ENCODE measurements around the gene TUNAR.

The TUNAR gene

GRCh38 chr14:95946867-95947266 lies 70.2 kb downstream of the TUNAR start:
- DNase-seq (ENCODE audit: low read depth), result no peak
- no peak overlapping the region for H3K4me3 ChIP-seq (ENCODE audit: control insufficient read depth, low read depth, low read length)
- TF ChIP-seq CTCF (IDR thresholded peaks at IDR 0.05; ENCODE audit: control insufficient read depth, insufficient read depth, low read depth, low read length, missing control alignments), result no peak

- no peak for TF ChIP-seq CTCF (IDR thresholded peaks at IDR 0.05; ENCODE audit: control insufficient read depth, insufficient read depth, low read depth, low read length, missing control alignments)
- H3K4me3 ChIP-seq (ENCODE audit: control insufficient read depth, low read depth, low read length), result no peak overlapping the region
- DNase-seq (ENCODE audit: low read depth), result no peak
Measured at GRCh38 chr14:95948558-95948981, 71.9 kb downstream of the TUNAR start.

DNA sequence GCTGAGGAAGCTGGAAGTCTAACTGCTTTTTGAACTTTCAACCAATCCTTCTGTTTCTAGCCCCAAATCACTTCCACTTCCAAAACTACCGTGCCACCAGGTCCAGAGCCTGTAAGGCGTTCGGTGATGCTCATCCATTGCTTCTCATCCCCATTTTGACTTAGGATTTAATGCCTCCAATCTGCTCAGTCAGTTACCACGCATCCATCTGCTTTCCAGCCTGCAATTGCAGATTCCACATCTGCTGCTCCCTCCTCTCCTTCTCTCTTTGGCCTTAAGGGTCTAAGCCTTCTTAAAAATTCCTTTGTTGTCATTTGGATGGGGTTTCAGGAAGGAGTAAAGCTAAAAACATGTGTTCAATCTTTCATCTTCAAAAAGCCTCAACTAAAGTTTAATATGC lies 74.7 kb downstream of the TUNAR start:
- TF ChIP-seq CTCF (IDR thresholded peaks at IDR 0.05; ENCODE audit: control insufficient read depth, insufficient read depth, low read depth, low read length, missing control alignments), result no peak
- DNase-seq (ENCODE audit: low read depth), result no peak
- no peak overlapping the region for H3K4me3 ChIP-seq (ENCODE audit: control insufficient read depth, low read depth, low read length)

GRCh38 chr14:95953111-95953724 lies 76.6 kb downstream of the TUNAR start:
- no peak overlapping the region for H3K4me3 ChIP-seq (ENCODE audit: control insufficient read depth, low read depth, low read length)
- no peak for TF ChIP-seq CTCF (IDR thresholded peaks at IDR 0.05; ENCODE audit: control insufficient read depth, insufficient read depth, low read depth, low read length, missing control alignments)
- no peak for DNase-seq (ENCODE audit: low read depth)

DNA sequence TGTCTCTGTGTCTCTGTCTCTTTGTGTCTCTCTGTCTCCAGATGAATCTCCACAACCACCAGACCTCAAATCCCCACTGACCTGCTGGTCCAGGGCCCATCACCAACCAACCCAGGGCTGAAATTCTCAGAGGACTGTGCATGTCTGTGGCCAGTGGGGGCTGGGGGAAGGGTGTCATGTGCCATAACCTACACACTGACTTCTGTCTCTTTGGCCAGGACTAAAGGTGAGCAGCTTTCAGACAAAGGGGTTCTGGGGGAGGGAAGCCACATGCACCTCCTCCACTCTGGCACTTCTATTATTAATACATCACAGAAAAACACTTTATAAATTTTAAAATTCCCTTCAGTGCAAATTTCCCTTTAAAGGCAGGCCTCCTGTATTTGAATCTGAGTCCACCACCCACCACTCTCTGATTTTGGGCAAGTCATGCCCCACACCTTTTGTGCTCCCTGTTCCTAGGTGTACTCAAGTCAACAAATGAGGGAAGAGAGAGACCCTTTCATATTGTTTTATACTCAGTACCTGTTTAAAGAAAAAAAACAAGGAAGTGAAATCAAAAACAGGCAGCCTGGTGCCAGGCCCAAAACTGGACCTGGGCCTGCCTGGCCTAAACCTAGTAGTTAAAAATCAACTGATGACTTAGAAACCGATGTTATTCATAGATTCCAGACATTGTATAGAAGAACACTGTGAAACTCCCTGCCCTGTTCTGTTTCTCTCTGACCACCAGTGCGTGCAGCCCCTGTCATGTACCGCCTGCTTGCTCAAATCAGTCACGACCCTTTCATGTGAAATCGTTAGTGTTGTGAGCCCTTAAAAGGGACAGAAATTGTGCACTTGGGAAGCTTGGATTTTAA lies 80.2 kb downstream of the TUNAR start:
- no peak for DNase-seq (ENCODE audit: low read depth)
- no peak for TF ChIP-seq CTCF (IDR thresholded peaks at IDR 0.05; ENCODE audit: control insufficient read depth, insufficient read depth, low read depth, low read length, missing control alignments)
- no peak overlapping the region for H3K4me3 ChIP-seq (ENCODE audit: control insufficient read depth, low read depth, low read length)

GRCh38 chr14:95958105-95958504 lies 81.5 kb downstream of the TUNAR start:
- DNase-seq (ENCODE audit: low read depth), result no peak
- TF ChIP-seq CTCF (IDR thresholded peaks at IDR 0.05; ENCODE audit: control insufficient read depth, insufficient read depth, low read depth, low read length, missing control alignments), result no peak
- no peak overlapping the region for H3K4me3 ChIP-seq (ENCODE audit: control insufficient read depth, low read depth, low read length)

All from AG09309 (cell line).